Upper lobe of right lung (tissue), 1 donor: ENCODE data around the gene SLC16A10. TPM values are rescaled to one million over a fixed set of nuclear protein-coding genes. Genes with fewer than 3 reads are reported as not detected.

Source experiments
- ATAC-seq: fragments of 200-7000 bp; cut with Tn5 transposase; one replicate; pipeline ENCODE4 v1.9.1; 2020; ENCODE audit warnings: mild to moderate bottlenecking, moderate library complexity
- DNase-seq: peaks from one replicate; pipeline ENCODE4 v3.0.0-alpha.2; 2020
- H3K27ac ChIP-seq: fragments of 200-600 bp; one replicate; pipeline ENCODE4 v1.8.0; 2022
- H3K27me3 ChIP-seq: fragments of 200-600 bp; one replicate; pipeline ENCODE4 v1.8.0; 2022; ENCODE audit warnings: mild to moderate bottlenecking
- H3K36me3 ChIP-seq: fragments of 200-600 bp; one replicate; pipeline ENCODE4 v1.8.0; 2022
- H3K4me1 ChIP-seq: fragments of 200-600 bp; one replicate; pipeline ENCODE4 v1.8.0; 2022
- H3K4me3 ChIP-seq: fragments of 200-600 bp; one replicate; pipeline ENCODE4 v1.8.0; 2022; ENCODE audit warnings: mild to moderate bottlenecking
- H3K9me3 ChIP-seq: fragments of 200-600 bp; one replicate; pipeline ENCODE4 v1.8.0; 2022
- intact Hi-C: fragments of 100-400 bp; cut with DNase I; formaldehyde crosslinking; loops from one replicate; pipeline ENCODE4 v1.11.0; 2022
- total RNA-seq: library from RNA; stranded (reverse); fragmentation: NEBNext Ultra II Directional; extraction: Animal tissue kit (Norgen Biotek cat#: 25700); gene quantifications from one replicate; pipeline ENCODE4 v1.2.1, GENCODE V29; 2021
- TF ChIP-seq, protein P1 (sequence below): fragments of 200-600 bp; IDR thresholded peaks from one replicate; pipeline ENCODE4 v1.8.0; 2022; ENCODE audit warnings: antibody characterized with exemption
- donor health status: DM: no; HTN: yes; CAD: no; lungs with severe emphysema.

Gene SLC16A10
- total RNA-seq, 1 donor from 2014 or later = 12.3 TPM

DNA sequence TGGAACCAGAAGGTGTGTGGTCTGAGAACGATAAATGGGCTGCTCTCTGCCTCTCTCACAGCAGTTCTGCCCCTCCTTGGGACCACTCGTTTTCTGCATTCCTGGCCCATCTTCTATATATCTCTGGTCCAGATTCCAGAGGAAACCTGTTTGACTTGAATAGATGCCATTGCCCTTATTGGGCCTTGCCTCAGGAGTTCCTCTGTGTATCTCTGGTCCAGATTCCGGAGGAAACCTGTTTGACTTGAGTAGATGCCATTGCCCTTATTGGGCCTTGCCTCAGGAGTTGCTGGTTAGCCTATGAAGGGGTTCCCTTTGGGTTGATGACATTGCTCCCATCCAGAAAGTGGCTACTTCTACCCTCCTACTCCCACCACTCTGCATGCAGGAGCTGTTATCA, 189.4 kb downstream of the SLC16A10 start:
- TF ChIP-seq, protein P1, sequence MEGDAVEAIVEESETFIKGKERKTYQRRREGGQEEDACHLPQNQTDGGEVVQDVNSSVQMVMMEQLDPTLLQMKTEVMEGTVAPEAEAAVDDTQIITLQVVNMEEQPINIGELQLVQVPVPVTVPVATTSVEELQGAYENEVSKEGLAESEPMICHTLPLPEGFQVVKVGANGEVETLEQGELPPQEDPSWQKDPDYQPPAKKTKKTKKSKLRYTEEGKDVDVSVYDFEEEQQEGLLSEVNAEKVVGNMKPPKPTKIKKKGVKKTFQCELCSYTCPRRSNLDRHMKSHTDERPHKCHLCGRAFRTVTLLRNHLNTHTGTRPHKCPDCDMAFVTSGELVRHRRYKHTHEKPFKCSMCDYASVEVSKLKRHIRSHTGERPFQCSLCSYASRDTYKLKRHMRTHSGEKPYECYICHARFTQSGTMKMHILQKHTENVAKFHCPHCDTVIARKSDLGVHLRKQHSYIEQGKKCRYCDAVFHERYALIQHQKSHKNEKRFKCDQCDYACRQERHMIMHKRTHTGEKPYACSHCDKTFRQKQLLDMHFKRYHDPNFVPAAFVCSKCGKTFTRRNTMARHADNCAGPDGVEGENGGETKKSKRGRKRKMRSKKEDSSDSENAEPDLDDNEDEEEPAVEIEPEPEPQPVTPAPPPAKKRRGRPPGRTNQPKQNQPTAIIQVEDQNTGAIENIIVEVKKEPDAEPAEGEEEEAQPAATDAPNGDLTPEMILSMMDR = no peak
- peaks cover 11% of the 10 kb centered on the region for H3K9me3 ChIP-seq
- H3K36me3 ChIP-seq = peaks cover 36% of the 10 kb centered on the region
- H3K4me1 ChIP-seq = no peaks in the 10 kb centered on the region
- DNase-seq = no peak
- intact Hi-C loops = no loop called here
- no peak overlapping the region for H3K4me3 ChIP-seq
- H3K27ac ChIP-seq = no peak overlapping the region
- no peaks in the 10 kb centered on the region for H3K27me3 ChIP-seq
- no peak for ATAC-seq

DNA sequence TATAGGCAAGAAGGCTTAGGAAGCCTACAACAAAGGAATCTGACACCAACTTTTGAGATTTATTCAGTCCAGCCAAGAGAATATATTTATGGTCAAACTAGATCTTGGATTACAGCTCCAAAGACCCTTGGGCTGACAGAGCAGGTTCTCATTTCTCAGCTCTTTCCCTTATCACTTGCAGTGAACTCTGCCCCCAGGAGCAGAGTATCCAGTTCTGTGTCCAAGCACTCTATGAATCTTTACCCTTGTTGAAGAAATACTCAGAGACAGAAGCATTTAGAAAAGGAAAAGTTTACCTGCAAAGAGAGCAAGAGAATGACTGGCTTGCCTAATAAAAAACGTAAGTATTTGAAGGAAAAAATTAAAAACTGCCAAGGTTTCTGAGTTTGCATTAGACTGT, 190.5 kb downstream of the SLC16A10 start:
- no peak overlapping the region for H3K4me3 ChIP-seq
- intact Hi-C loops = no loop called here
- TF ChIP-seq, protein P1 = no peak
- H3K4me1 ChIP-seq = no peaks in the 10 kb centered on the region
- H3K27me3 ChIP-seq = no peaks in the 10 kb centered on the region
- peaks cover 11% of the 10 kb centered on the region for H3K9me3 ChIP-seq
- no peak overlapping the region for H3K27ac ChIP-seq
- ATAC-seq = no peak
- DNase-seq = no peak
- peaks cover 36% of the 10 kb centered on the region for H3K36me3 ChIP-seq

DNA sequence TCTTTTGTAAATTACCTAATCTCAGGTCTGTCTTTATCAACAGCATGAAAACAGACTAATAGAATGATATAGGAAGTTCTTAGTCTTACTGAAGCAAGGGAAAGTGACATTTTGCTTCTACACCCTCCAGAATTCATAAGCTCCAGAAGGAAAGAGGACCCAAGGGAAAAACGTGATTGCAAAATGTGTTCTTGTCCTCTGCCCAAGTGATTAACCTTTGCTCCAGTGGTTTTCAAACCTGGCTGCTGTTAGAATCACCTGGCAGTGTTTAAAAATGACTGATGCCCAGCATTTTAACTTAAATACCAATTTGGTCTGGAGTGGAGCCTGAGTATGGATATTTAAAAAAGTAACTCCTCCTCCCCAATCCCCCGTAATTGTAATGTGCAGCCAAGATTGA, 191.4 kb downstream of the SLC16A10 start:
- no peak for ATAC-seq
- H3K4me3 ChIP-seq = no peak overlapping the region

DNA sequence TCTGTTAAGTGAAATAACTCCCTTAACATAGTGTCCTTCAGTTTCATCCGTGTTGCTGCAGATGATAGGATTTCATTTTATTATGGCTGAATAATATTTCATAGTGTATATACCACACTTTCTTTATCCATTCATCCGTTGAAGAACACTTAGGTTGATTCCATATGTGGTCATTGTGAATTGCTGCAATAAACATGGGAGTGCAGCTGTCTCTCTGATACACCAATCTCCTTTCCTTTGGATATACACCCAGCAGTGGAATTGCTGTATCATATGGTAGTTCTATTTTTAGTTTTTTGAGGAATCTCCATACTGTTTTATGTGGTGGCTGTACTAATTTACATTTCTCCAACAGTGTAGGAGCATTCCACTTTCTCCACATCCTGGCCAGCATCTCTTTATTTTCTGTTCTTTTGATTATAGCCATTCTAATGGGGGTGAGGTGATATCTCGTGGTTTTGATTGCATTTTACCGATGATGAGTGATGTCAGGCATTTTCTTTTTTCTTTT, 193.2 kb downstream of the SLC16A10 start:
- ATAC-seq (no peak), DNase-seq (no peak)
- no peaks in the 10 kb centered on the region for H3K4me1 ChIP-seq
- TF ChIP-seq, protein P1 = no peak
- H3K4me3 ChIP-seq = no peak overlapping the region
- no peaks in the 10 kb centered on the region for H3K27me3 ChIP-seq
- no peak overlapping the region for H3K27ac ChIP-seq
- peaks cover 36% of the 10 kb centered on the region for H3K36me3 ChIP-seq
- intact Hi-C loops = no loop called here
- no peaks in the 10 kb centered on the region for H3K9me3 ChIP-seq

More for the DNA sequence above, 191.4 kb downstream of the SLC16A10 start:
- Histone ChIP-seq H3K36me3 (peaks cover 36% of the 10 kb centered on the region), H3K9me3 (peaks cover 11% of the 10 kb centered on the region), H3K4me1 (no peaks in the 10 kb centered on the region), H3K27ac (no peak overlapping the region), H3K27me3 (no peaks in the 10 kb centered on the region)
- DNase-seq = no peak
- TF ChIP-seq, protein P1 = no peak
- intact Hi-C loops = no loop called here

Other genes starting within 250 kb of the SLC16A10 start
- 61.7 TPM for gene AMD1, start 212.7 kb upstream of the SLC16A10 start, total RNA-seq
- 47.5 TPM for gene GTF3C6, start 128.8 kb upstream of the SLC16A10 start, total RNA-seq
- gene RPF2, start 105.5 kb upstream of the SLC16A10 start, total RNA-seq = 22.3 TPM